CD4-positive, alpha-beta T cell treated with Interleukin-15 for 4 hours (primary cell): ENCODE data around the gene SLC45A2.
"Not testable (repeated sequence)": the region's sequence is repeated elsewhere in the genome, so short reads cannot be mapped to it uniquely, and the experiment has no call there.

ENCODE experiments used
- DNase-seq: peaks from one replicate; pipeline ENCODE4 v3.0.0-alpha.2; 2020; ENCODE audit warnings: low spot score

The SLC45A2 gene

DNA sequence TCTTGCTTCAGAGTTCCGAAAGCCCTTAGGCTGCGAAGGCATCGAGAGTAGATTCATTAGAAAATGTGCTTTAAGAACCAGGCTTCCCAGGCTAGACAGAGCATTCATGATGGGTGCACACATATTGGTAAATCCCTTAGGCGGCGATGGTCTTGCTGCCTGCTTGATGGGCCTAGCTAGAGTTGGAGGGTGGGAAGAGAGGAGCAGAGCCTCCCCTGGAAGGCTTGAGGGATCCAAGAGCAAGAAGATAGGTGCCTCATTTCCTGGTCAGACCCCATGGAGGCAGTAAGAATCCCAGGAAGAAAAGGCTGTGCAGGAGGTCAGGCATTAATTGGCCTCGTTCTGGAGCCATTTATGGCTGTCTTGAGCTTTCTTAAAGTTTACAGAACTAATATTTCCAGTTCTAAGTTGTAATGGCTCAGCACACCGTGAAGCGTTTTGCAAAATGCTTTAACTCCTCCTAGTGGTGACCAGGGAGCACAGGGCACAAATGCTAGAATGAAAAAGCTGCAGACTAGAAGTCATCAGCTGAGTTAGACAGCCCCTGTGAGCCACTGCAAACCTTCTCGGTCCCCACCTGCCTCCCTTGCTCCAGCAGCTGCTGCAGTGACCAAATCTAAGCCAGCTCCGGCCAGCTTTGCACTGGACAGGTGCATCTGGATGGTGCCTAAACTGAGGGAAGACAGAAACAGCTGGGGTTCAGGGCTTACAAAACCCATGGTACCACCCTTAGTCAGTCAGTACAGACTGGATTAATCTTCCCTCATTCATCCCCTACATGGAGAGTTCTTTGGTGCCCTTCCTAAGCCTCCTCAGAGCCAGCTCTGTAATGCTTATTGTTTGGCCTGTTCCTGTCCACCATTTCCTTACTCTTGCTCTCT lies 14.7 kb downstream of the SLC45A2 start:
- DNase-seq: peak; percentile 12

DNA sequence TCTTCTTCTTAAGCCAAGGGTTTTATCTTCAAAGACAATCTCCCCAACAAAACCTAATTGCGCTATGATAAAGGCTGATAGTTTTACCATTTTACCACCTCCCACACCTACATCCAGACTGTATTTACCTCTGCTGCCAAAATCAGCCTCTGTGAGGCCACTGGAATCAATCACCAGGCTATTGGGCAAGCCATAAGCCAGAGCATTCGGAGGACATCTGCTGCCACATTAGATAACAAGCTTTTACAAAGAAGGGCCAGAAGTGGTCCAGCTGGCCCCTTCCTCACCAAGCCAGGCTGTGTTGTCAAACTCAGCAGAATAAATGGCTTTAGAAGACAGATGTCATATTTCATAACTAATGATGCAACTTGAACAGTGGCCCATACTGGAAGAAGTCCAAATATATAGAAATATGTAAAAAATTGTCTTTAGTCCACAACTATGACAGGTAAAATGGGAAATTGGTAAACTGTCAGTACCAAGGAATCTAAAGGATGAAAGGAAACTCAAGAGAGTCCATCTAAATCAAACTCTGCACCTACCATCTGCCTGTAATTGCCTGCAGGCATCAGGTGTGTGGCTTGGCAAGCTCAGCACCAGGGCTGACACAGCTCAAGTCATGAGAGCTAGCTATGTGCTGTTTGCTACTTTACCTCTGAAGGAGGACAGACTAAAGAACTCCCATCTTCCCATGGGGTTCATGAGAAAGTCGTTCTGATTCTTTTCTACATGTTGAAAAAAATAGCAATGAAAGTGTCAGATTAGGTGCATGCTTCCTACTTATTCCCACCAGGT lies 16.1 kb downstream of the SLC45A2 start:
- no peak for DNase-seq

DNA sequence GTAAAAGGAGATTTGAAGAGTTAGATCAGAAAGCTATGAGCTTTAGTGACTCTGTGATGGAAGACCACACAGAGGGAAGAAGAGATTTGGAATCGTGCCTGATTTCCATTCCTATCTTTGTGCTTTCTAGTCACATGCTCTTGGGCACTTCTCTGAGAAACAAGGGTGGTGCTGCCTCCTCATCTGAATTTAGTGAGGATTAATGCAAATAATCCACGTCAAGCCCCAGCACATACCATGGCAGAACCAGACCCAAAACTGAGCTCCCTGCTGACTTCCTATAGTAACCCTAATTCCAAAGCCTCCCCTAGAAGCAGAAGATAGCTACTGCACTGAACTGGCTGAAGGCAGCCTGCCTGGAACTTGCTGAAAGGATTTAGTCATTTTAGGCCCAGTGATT lies 17.7 kb downstream of the SLC45A2 start:
- no peak for DNase-seq

DNA sequence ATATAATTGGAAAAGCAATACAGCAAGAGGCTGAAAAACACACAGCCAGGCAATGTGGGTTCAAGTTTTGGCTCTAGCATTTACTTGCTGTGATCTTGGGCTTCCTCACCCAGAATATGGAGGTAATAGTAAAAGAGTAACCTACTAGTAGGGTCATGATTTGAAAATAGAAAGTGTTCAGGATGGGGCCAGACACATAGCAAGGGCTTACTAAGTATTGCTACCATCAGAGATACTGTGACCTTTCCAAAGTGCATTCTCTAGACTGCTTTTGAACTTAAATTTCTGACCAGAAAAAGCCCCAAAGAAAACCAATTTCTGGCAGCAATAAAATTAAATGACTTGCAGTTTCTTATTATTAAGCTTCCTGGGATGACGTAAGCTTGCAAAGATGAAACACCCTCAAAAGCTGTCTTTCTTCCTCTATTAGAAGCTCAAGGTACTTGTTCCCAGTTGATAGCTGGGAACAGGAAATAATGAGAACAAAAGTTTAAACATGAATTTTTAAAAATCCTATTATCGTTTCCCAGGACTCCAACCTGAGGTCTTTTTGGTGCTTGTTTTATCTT lies 20.3 kb downstream of the SLC45A2 start:
- no peak for DNase-seq

DNA sequence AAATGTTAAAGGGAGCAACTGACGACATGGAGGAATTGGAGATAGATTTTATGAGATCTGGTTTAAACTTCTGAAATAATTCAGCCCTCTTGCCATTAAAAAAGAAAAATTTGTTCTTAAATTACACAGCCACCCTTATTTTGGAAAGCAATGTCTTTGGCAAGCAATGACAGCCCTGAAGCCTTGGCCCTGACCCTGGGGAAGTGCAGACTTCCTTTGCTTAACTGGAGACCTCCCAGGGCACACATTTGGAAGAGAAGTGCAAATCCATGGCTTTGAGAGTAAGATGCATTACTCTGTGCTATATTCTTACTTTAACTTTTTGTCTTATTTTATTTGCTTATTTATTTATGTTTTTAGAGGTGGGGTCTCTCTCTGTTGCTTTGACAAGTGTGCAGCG lies 26.3 kb downstream of the SLC45A2 start:
- no peak for DNase-seq

DNA sequence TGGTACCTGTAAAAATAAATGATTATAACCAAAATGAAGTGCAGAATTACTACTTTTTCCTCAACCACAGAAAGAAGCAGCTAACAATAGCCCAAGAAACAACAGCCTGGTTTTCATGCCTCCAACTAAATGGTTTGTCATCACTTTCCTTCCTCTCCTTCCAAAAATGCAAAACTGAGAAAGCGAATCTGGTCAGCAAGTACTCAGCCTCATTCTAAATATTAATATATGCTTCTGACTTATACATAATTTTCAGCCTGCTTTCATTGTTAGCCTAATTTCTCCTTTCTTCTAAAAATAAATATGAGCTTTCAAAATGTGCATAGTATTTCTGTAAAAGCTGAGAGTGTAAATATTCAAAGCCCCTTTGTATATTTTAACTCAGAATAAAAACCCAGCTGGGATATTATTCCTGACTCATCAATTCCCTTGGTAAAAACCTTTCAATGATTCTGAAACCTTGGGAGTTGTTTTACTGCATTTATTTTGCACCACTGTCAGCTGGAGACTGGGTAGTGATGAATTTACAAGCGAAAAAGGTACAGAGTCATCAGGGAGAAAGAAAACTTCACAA lies 26.8 kb downstream of the SLC45A2 start:
- no peak for DNase-seq

DNA sequence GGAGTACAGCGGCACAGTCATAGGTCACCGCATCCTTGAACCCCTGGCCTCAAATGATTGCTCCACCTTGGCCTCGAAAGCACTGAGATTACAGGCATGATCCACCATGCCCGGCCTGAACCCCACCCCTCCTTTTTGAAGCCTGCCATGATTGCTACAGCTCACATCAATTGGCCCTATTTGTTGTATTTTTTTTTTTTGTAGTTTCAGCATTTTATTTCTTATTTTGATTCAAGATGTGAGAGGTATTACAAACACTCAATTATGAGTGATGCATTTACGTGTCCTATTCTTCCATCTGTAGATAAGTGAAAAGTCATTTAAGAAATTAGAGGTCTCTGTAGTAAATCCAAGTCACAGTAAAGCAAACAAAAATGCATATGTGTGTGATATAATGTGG lies 32.3 kb downstream of the SLC45A2 start:
- not testable (repeated sequence) for DNase-seq

DNA sequence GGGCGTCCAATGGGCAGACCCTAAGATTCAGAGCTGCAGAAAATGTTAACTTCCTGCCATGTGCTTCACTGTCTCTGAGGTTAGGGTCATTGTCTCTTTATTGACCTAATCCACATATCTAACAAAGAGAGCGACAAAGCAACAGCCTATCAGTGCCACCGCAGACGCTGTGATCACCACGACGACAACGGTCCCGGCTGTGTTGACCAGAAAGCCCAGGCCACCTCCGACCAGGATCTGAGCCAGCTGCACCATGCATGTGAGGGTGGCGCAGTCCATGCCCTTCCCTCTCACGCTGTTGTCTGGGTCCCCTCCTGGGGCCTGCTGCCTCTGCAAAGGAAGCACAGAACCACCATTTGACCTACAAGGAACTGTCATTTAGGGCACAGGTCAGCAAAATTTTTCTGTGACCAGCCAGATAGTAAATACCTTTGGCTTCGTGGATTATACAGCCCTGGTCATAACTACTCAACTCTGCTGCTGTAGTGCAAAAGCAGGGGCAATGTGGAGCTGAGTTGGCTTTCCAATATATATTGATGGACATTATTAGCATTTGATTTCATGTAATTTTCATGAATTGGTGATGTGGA lies 39.9 kb downstream of the SLC45A2 start:
- no peak for DNase-seq

DNA sequence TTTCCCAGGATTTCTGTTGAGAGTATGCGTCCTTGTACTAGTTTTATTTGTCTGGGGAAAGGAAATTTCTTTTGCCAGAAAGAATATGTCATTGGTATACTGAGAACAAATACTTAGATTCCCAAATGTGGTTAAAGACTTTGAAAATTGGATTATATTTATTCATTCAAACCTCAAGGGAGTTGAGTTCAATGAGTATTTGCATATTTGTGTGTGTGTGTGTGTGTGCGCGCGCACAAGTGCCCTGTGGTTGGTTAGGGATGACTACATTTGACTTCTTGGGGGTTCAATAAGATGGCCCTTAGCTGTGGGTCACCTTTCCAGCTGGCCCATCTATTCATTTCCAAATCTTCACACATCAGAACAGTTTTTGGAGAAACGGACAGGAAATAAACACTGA lies 43.4 kb downstream of the SLC45A2 start:
- no peak for DNase-seq

DNA sequence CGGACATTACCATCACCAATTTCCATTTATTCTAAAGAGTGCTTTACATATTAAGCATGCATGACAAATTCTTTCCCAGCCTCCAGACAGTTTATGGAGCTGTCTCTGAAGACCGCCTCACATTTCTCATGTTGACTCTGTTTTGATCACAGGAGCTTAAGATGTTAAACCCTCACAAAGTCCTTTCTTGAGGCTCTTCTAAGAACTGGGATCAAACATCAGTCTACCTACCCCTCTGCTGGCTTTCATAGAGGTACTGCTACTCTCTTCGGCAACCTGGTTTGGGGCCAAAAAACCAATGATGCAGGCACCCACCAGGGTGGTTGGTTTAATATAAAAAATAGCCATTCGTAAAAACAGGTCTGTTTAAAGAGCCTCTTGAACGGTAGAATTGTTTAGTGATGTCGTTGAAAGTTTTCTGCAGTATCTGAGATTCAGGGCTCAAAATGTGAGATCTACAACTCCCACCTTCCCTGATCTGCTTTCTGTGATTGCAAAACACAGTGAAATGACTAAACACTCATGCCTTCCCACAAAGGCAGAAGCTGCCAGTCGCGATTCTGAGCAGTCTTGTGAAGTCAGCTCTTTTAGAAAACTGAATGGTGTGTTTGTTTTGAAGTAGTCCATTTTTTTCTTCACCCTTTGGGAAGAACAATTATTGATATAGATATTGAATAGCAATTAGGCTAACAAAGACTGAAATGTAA lies 44.8 kb downstream of the SLC45A2 start:
- no peak for DNase-seq

DNA sequence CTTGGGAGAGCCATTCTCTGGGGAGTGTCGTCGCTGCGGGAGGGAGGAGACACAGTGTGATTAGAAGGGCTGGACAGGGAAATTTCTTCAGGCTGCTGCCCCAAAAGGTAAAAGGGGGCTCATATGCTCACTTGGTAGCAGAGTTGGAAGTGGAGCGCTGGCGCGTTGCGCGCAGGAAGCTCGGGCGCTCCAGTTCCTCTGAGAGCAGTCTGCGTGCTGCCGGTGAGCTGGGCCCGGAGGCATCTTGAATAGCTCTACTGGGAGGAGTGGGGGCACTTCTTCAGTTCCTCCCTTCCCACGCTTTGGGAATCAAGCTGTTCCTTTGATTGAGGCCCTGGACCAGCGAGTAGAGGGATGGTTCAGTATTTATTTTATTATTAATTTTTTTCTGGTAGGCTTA lies 45.6 kb downstream of the SLC45A2 start:
- no peak for DNase-seq

DNA sequence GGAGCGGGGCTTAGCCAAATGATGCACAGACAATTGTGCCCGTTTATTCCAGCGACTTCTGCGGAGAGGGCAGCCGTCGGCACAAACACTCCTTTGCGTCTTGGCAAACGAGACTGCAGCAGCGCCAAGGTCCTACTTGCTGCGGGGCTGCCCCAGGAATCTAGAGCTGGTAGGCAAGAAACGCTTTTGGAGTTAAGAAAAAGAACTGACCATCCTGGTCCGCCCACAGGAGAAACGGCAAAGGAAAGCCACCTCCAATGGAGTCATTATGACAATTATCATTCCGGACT lies 46.0 kb downstream of the SLC45A2 start:
- DNase-seq: no peak

DNA sequence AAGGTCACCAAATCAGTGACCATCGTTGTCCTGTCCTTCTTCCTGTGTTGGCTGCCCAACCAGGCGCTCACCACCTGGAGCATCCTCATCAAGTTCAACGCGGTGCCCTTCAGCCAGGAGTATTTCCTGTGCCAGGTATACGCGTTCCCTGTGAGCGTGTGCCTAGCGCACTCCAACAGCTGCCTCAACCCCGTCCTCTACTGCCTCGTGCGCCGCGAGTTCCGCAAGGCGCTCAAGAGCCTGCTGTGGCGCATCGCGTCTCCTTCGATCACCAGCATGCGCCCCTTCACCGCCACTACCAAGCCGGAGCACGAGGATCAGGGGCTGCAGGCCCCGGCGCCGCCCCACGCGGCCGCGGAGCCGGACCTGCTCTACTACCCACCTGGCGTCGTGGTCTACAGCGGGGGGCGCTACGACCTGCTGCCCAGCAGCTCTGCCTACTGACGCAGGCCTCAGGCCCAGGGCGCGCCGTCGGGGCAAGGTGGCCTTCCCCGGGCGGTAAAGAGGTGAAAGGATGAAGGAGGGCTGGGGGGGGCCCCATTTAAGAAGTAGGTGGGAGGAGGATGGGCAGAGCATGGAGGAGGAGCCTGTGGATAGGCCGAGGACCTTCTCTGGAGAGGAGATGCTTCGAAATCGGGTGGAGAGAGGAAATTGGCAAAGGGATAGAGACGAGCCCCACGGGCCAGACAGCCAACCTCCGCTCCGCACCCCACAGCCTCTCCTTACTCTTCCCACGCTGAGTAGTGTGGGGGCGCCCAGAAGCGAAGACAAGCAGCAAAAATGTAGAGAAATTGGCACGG lies 46.6 kb downstream of the SLC45A2 start:
- DNase-seq: no peak

DNA sequence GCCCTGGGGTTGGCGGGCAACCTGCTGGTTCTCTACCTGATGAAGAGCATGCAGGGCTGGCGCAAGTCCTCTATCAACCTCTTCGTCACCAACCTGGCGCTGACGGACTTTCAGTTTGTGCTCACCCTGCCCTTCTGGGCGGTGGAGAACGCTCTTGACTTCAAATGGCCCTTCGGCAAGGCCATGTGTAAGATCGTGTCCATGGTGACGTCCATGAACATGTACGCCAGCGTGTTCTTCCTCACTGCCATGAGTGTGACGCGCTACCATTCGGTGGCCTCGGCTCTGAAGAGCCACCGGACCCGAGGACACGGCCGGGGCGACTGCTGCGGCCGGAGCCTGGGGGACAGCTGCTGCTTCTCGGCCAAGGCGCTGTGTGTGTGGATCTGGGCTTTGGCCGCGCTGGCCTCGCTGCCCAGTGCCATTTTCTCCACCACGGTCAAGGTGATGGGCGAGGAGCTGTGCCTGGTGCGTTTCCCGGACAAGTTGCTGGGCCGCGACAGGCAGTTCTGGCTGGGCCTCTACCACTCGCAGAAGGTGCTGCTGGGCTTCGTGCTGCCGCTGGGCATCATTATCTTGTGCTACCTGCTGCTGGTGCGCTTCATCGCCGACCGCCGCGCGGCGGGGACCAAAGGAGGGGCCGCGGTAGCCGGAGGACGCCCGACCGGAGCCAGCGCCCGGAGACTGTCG lies 47.3 kb downstream of the SLC45A2 start:
- DNase-seq: no peak

DNA sequence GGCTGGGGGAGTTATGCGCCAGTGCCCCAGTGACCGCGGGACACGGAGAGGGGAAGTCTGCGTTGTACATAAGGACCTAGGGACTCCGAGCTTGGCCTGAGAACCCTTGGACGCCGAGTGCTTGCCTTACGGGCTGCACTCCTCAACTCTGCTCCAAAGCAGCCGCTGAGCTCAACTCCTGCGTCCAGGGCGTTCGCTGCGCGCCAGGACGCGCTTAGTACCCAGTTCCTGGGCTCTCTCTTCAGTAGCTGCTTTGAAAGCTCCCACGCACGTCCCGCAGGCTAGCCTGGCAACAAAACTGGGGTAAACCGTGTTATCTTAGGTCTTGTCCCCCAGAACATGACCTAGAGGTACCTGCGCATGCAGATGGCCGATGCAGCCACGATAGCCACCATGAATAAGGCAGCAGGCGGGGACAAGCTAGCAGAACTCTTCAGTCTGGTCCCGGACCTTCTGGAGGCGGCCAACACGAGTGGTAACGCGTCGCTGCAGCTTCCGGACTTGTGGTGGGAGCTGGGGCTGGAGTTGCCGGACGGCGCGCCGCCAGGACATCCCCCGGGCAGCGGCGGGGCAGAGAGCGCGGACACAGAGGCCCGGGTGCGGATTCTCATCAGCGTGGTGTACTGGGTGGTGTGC lies 48.0 kb downstream of the SLC45A2 start, which contains the start of gene RXFP3:
Gene RXFP3 (plus strand): TSS at position 6 of the 636 bp plus-strand sequence. CDS start 355 bp downstream, at position 361.
- DNase-seq: no peak

DNA sequence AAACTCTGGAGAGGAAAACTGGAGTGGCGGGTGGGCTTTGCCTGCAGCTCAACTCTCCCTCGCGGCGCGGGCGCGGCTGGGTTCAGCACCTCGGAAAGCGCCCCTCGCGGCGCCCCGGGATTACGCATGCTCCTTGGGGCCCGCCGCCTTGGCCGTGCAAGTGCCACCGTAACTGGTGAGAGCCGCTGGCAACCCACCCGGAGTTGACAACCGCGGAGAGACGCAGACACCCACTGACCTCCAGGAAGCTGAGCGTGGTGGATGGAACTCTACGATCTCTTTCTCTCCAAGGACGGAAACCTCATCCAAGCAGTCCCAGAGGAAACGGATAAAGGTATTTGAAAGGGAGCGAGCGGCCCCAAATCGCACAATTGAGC lies 48.5 kb downstream of the SLC45A2 start:
- DNase-seq: no peak

DNA sequence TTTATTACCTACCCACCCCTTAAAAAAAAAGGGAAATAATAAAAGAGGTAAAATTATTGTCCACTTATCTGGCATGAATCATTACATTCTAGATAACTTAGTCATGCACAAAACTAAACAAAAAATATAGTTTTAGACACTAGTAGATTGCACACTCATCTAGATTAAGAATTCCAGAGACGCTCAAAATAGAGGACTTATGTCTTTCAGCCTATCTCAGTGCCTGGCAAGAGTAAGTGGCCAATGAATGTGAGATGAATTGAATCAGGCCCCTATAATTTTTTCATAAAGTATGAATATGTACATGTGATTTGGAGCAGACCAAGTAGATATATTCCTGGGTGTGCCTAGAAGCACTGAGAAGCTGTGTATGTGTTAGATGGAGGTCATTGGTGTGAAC lies 50.3 kb downstream of the SLC45A2 start:
- no peak for DNase-seq

DNA sequence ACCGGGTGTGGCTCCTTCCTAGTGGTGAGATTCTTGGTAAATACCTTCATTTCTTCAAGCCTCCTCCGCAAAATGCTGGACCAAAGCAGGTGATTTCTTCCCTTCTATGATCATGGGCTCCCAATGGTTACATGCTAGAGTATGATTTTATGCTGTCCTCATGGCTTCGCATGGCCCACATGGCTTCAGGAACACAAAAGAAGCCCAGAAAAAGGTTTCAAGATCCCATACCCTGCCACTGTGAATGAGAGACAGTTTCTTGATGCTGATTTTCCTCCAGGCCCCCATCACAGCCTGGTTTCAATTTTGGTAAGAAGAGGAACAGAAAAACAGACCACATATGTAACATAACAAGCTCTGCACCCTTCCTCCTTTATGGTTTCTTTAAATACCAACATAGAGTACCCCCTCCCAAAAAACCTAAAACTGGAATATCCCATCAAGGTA lies 50.7 kb downstream of the SLC45A2 start:
- no peak for DNase-seq

DNA sequence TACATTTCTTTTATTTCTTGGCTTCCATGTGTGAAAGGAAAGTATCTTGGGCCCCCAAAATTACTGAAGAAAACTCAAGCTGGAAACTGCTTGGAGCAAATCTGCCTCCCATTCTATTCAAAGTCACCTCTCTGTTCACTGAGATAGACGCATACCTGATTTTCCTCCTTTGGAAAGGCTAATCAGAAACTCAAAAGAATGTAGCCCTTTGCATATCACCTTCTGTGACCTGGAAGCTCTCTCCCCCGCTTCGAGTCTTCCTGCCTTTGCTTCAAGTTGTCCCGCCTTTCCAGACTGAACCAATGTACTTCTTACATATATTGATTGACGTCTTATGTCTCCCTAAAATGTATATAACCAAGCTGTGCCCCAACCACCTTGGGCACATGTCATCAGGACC lies 53.4 kb downstream of the SLC45A2 start:
- no peak for DNase-seq
